SIG-M5 treated with dmso at 0.1 percent for 504 hours (cell line): ENCODE data around the gene CAPZB.

ENCODE experiments used
- DNase-seq: peaks from one replicate; lab custom pipeline; 2025; ENCODE audit not compliant: unreplicated experiment; lab: John Stamatoyannopoulos, UW

The CAPZB gene

DNA sequence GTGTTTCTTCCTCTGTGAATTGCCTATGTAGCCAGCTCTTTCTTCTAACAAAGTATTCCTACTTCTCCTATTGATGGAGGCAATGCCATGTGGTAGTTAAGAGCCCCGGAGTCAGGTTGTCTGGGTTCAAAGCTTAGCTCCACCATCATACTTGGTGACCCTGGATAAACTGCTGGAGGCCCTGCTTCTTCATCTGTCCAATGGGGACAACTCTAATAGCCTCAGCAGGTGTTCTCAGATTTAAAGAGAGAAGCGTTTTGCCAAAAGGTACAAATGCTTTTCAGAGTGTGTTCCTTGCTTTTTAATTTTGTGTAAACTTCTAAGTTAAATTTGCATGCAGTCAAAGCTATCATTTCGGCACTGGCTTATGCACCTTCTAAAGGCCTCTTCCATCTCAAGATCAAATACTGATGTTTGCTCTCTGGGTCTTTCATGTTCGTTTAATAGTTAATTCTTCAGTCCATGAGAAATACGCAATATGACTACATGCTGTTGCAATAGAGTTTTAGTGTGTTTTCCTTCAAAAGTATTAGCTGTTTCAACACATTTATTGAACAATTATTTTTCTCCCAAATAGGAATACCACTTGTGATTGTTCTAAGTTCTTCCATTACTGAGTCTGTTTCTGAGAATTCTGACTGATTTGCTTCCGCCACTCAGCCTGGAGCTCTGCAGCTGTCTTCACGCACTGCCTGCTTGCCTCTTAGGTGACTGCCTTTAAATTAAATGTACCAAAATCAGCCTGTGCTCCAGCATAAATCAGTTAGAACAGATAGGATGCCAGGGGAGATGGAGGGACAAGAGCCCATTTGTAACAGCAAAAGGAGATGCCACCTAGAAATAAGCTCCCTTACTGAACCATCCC lies 75.6 kb downstream of the CAPZB start:
- DNase-seq: no peak

DNA sequence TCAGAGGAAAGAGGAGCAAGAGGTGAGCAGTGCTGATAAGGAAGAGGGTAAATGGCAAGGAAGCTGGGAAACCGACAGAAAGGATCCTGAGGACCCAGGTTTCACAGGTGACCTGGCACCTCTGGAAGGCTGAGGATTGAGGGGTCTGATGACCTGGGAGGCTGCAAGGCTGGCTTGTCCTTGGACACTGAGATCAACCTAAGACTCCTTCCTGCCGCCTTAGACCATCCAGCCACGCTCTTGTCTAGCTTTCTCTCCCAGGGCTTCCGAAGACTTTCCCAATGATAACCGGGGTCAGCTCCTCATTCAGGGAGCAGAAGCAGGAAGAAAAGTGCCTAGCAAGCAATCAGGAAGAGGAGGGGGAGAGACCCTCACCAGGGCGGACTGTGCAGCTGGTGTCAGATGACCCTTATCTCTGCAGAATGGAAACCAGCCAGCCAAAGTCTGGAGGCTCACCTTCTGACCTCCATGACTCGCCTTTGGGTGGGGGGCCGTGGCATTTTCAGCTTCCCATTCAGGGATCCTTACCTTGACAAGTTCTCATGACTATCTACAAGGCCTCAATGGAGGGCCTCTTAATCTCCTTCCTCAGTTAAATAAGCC lies 77.7 kb downstream of the CAPZB start:
- DNase-seq: no peak

DNA sequence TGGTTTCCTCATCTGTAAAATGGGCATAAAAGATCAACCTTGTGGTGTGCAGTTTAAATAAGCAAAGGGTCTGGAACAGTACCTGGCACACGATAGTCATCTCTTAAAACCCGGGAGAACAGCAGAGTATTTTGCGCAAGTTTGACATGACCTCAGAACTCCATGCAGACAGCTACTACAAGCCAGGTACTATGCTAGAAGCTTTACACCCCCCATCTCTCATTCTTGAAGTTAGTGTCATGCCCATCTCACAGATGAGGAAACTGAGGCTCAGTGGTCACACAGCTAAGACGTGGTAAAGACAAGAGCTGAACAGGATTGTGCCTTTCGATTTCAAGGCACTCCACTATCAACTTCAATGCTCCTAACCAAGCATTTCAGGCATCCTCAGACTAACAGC lies 78.7 kb downstream of the CAPZB start:
- DNase-seq: no peak

DNA sequence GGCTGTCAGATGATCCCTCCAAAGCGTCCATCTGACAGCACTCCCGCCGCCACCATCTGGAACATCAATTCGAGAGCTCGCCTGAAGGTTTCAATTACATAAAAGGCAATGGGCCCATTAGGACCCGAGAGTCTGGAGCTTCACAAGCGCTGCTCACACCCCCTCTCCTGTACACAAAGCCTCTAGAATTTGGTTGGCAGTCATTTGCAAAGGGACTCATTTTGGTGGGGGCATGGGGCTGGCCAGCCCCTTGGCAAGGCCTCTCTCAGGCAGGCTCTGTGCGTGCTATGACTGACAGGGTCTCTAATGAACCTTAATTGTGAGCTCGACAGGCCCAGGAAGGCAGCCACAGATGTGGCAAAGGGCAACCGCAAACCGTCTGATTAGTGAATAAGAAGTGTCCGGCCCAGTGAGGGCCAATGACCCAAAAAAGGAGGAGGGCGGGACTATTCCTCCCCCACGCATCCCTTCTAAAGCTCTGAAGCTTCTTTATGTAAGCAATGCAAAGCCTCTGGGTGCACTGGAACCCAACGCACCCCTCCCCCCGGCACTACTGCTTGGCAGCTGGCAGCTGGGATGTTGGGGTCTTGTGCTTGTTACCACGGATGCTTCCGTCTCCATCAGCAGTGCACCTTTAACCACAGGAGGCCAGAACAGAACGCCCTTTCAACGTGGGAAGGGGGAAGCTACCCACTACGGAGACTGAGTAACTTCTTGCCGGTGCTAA lies 79.4 kb downstream of the CAPZB start:
- DNase-seq: no peak

DNA sequence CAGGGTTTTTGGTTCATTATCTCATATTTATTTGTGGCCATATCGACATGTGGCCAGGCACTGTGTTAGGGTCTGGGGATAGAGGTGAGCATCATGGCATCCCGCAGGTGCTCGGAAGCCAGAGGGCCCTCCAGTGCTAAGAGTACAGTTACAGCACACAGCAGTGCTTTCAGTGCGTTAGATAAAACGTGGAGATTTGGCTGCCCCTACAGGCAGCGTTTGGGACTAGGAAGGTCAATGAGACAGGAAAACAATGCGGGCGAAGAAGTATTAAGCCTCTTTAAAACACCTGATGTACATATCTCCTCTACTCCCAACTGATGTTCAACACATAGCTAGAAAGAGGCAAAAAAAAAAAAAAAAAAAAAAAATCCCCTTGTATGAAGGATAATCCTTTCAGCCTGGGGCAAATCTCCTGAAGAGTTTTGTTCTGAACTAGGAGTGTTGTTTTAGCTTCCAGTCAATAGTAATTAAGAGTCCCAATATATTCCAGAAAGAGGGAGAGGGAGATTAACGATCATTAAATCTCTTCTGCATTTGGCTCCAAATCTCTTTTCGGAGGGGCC lies 80.1 kb downstream of the CAPZB start:
- DNase-seq: no peak

DNA sequence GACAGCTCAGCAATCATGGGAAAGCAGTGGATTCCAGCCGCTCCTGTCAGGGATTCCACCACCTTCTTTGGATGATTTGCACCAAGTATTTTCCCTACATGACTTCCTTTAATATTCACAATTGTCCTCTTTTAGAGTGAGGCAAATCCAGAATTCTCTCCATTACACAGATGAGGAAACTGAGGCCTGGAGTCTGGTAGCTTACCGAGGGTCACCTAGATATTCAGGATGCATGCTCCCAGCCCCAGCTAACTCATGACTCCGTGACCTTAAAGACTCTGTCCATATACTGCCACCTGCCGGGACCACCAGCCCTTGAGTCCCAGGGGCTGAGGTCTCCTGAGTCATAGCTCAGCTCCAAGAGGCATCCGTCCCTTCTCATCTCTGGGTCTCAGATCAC lies 80.6 kb downstream of the CAPZB start:
- no peak for DNase-seq

DNA sequence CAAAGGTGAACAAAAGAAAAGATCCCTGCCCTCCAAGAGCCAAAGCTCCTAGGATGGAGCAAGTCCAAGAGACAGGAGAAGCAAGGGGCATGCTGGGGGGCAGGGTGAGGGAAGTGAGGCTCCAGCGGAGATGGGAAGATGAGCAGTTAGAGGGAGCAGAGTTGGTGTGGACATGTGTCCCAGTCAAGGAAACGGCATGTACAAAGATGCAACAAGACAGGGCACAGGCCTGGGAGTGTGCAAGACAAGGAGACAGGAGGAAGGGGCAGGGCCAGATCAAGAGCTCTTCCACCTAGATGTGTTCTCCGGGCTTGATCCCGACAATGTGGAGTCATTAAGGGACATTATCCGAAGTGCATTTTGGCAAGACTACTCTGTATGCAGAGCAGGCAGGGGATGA lies 82.1 kb downstream of the CAPZB start:
- no peak for DNase-seq

DNA sequence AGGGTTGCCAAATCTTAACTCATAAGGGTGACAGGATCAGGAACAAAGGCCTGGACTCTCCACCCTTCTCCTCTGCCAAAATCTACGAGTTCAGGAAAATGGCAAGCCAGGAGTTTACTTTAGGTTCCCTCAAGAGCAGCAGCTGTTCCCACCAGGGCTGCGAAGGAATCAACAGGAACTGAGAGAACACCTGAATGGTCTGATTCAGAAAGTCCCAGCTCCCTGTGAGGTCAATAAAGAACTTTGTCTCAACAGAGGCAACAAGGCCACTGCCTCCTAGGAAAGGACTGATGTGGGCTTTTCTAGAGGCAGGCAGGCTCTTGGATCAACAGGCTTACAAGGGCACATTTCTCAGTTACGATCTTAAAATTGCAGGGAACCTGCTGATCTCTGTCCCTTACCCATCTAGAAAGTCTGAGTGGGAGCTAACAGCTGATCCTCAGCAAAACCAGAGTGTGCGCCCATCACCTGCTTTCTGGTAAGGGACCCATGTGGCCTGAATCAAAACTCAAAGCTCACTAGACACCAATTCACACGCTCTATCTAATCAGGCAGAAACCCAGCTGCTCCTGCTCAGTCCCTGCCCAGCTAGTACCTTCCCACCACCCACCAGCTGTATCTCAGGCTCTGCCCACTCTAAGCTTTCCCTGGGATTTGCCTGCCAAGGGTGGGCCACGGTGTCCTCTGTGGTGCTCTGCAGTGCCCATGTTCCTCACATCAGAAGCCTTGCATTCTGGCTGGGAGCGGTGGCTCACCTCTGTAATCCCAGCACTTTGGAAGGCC lies 83.1 kb downstream of the CAPZB start:
- no peak for DNase-seq

DNA sequence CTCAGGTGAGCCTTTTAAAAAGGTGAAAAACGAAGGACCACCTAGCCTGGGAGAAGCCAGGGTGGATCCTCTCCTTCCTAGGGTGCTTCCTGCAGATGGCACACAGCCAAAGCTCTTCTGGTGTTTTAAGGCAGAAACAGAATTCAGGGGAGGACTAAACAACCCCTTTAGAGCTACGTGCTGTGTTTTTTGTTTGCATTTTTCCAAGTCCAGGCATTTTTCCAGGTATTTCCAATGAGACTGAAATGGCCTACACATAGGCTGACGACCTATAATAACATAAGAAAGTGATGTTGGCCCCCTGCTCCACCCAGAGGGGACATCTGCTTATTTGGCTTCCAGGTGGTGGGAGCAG lies 83.8 kb downstream of the CAPZB start:
- DNase-seq: no peak

DNA sequence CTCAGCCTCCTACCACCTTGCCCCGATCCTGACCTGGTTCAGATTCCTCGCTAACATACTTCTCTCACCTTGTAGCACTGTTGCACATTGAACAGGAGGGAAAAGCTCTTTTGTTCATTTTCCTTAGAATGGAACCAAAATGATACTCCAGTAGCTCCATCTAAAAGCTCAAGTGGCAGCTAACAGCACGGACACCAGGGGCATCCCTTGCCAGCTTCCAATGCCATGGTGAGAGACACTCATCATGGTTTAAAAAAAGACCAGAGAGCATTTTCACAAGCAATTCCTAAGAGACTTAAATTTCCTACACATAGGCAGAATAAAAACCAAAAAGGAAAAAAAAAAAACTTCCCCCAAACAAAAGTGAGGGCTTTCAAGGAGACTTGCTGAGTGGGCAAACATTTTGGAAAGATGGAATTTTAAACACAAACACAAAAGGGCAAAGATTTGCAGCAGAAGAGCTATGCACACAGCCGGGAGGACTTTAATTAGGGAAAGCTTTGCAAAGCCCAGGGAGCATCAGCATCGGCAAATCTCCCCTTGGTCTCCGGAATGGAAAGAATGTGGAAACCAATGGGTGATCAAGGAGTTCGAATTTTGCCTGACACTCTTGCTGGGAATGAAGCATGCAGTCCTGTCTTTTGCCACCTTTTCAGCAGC lies 84.3 kb downstream of the CAPZB start:
- DNase-seq: no peak

DNA sequence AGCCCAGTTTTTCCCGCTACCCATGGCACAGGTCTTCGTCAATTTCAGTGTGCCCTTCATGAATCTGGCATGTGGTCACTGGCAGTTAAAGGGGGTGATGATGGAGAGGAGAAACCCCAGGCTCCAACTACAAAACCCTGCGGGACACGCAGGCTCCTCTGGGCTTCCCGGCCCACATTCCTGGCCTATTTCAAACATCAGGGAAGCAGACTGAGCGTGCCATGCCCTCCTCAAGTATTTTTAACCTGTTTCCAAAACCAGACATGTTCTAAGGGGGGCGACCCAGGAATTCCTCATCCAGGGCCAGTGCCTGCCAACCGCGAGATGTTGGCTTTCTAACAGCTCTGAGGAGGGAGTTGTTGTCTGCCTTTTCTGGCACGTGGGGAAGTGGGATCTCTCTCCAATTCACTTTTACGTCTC lies 85.1 kb downstream of the CAPZB start:
- DNase-seq: no peak

DNA sequence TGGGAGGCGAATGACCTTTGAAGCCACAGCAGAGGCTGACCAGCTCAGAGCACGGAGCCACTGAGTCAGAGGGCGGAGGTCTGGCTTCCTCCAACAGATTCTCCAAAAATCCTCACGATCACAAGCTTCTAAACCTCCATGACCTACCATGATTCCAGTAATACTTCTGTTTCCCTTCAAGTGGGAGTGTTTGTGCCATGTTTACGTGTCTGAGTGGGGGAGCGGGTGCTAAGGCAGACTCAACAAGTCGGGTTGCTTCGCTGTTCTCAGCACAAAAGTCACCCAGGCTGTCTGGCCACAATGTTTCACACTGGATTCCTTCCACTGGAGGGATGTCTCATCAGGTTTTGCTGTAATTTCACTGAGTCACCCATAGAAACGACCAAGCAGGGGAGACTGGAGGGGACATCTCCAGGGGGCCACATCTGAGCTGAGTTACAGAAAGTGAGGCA lies 87.0 kb downstream of the CAPZB start:
- no peak for DNase-seq

DNA sequence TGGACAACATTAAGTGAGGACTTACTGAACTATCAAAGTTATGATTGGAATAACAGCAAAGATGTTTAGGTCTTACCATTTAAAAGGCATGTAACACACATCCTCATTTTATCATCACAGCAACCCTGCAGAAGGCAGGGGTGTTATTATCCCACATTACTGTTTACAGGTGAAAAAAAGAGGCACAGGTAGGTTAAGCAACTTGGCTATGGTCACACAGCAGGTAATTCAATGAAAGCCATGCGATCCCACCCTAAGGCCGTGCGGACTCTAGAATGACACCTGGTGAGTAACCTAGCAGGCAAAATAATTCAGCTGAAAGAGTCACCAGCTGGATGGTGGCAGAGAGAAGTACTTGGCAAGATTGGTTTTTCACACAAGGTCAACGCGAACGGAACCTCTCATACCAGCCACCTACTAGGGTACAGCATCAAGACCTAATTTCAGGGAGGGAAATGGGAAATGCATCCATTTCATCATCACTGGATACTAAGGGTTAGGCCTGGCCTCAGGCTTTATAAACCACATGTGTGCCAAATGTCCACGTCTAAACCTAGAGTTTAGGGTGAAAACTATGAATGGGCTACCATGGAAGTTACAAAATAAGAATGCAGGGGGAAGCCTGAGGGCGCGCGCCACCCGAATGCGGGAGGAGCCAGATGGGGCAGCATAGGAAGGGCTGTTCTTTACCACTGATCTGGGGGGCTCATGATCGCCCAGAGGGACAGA lies 88.0 kb downstream of the CAPZB start:
- no peak for DNase-seq

DNA sequence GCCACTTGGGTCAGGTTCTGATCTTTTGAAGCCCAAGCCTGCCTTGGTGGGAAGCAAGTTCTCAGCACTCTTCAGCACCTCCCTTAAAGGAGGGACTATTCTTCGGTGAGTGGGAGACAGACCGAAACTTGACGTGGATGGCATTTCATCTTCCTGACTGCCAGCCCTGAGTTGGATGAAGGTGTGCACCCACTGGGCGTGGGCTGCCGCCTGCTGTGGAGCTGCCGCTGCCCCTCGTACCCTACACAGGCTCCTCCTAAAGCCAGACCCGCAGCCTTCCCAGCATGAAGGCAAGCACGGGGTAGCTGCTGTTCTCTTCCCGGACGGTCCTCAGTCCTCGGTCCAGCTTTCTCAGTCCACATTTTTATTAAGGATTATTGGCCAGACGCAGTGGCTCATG lies 89.1 kb downstream of the CAPZB start:
- no peak for DNase-seq

DNA sequence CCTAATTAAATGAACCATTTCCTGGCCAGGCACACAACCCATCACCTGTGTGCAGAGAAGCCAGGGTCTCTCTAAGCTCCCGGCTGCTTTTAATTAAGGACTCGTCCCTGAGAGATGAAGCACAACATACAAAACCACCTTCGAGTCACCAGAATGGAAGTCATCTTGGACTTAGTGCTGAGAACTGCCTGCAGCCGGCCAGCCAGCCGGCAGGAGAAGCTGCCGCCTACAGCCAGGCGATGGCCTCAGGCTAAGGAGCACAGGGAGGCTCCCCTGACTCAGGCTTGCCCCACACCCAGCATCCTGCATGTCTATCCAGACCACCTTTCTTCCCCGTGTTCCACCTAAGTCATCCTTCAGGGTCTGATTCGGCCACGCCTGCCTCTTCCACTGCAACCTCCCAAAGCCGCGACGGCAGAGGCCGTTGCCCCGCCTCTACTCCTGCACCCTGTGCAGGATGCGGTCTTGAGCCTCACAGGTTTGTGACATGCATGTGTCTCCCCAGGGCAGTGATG lies 89.6 kb downstream of the CAPZB start:
- DNase-seq: no peak

DNA sequence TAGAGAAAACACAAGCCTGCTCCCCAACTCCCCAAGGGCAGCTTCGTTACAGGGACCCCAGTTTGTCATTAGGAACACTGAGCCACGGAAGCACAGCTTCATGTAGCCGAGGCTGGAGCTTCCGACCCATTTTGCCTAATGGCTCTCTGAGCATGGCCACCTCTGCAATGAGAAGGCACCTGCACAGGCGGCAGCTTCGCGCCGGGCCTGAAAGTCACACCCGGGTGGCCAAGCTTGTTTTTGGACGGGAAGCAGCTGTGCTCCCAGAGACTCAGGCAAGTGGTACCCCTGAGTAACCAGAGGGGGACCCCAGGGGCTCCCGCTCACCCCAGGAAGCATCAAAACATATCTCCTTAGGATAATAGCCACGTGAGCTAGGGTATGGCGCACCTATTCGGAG lies 92.3 kb downstream of the CAPZB start:
- no peak for DNase-seq

DNA sequence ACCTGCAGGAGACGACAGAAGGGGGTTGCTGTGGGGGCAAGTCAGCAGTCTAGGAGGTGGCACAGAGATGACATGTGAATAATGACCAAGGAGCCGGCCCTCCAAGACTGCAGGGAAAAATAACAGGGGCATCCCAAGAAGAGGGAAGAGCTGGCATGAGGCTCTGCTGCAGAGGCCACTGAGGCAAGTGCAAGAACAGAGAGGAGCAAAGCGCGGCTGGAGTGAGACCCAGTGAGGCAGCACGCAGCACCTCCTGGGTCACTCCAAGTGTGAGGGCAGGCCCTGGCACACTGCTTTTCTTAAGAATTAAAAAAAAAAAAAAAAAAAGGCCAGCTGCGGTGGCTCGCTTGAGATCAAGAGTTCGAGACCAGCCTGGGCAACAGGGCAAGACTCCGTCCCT lies 93.1 kb downstream of the CAPZB start:
- DNase-seq: no peak

DNA sequence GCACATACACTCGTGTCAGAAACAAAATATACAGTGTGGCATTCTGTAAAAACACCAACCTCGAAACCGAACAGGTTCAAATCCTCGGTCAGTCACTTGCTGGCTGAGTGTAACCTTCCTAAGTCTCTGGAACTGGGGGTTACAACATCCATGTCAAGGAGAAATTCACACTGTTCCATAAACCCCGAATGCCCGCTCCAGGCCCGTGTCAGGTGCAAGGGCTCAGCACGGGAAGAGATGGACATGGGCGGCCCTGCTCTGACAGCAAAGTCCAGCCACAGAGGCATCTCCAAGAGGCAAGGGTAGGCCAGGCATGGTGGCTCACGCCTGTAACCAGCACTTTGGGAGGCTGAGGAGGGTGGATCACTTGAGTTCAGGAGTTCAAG lies 93.8 kb downstream of the CAPZB start:
- no peak for DNase-seq

DNA sequence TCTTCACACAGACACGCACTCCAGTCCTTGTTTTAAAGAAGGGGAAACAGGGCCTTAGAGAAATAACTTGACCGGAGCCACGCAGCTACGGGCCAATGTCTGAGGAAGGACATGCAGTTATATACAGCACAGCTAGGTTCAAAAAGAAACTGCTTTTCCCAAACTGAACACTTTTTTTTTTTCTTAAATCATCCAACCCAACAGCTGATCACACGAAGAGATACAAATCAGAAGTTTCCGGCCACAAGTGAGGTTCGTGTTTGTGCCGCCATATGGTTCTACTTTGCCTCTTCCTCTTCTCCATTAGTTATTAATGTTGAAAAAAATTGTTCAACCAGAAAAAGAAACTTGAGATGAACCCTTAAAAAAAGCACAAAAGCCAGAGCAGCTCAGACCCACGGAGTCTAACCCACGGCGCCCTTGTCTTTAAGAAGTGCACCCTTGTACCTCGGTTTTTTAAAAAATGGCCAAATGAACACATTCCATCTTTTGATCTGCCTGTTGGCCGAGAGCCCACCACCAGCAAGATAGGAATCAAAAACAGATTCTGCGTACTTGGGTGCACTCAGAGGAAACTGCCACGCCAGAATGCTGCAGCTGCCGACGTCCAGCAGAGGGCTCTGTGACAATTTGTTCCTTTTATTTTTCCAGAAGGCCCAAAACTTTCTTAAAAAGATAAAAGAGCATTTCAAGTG lies 94.3 kb downstream of the CAPZB start:
- DNase-seq: peak; percentile 26
